Thymus (tissue), 11 donors: Measurements from ENCODE around the gene THAP7. TPM values are rescaled to one million over a fixed set of nuclear protein-coding genes. Genes with fewer than 3 reads are reported as not detected.
A peak's percentile ranks its signal among the peaks of the same experiment; 100 is the strongest.

Source experiments
- DNase-seq, 9 donors: peaks; one replicate each; pipeline ENCODE4 v3.0.0-alpha.2; 2013; ENCODE audit warnings: low spot score in 9 of 9, low read depth in 6 of 9, missing footprints in 1 of 9
- H3K27ac ChIP-seq, 2 donors: one replicate each; pipeline ENCODE4 v1.5.1; 2013; ENCODE audit warnings: control low read depth in 1 of 2, low read depth in 1 of 2, low read length in 1 of 2, mild to moderate bottlenecking in 1 of 2, moderate library complexity in 1 of 2
- H3K27me3 ChIP-seq, 2 donors: one replicate each; pipeline ENCODE4 v1.5.1; 2013; ENCODE audit warnings: low read length in 1 of 2; ENCODE audit not compliant: control insufficient read depth in 2 of 2, insufficient read depth in 1 of 2
- H3K36me3 ChIP-seq, 2 donors: one replicate each; pipeline ENCODE4 v1.5.1; 2013; ENCODE audit warnings: low read length in 1 of 2, mild to moderate bottlenecking in 1 of 2, moderate library complexity in 1 of 2; ENCODE audit not compliant: control insufficient read depth in 2 of 2, insufficient read depth in 2 of 2
- H3K4me1 ChIP-seq, 2 donors: one replicate each; pipeline ENCODE4 v1.5.1; 2013; ENCODE audit warnings: low read length in 2 of 2; ENCODE audit not compliant: control insufficient read depth in 2 of 2, insufficient read depth in 2 of 2
- H3K4me3 ChIP-seq, 2 donors: one replicate each; pipeline ENCODE4 v1.5.1; 2013; ENCODE audit warnings: low read length in 2 of 2, control low read depth in 1 of 2, mild to moderate bottlenecking in 1 of 2
- H3K9me3 ChIP-seq, 2 donors: one replicate each; pipeline ENCODE4 v1.5.1; 2013; ENCODE audit warnings: low read length in 1 of 2, mild to moderate bottlenecking in 1 of 2; ENCODE audit not compliant: control insufficient read depth in 2 of 2, insufficient read depth in 1 of 2
- WGBS: extraction: QIAGEN DNeasy Blood & Tissue Kit; methylation state at CpG from one replicate; pipeline ENCODE4 v1.1.7; 2013; 5-methylcytosine and 5-hydroxymethylcytosine counted together
- polyA plus RNA-seq: library from polyadenylated mRNA; stranded (reverse); fragments of 200-250 nt; gene quantifications from one replicate; pipeline ENCODE4 v1.2.3, GENCODE V29; 2013
- total RNA-seq: library from RNA; stranded (reverse); fragments of 120-200 nt; gene quantifications from one replicate; pipeline ENCODE4 v1.2.4, GENCODE V29; 2013
- donor health status: healthy.

Gene THAP7
- total and polyA plus RNA-seq, 2 donors: 26.2 to 40.3 TPM

- Histone ChIP-seq H3K9me3 (no peaks in the 10 kb centered on the region), H3K36me3 (no peaks in the 10 kb centered on the region), H3K27ac (no peak overlapping the region), H3K4me1 (peaks cover 0 to 6% of the 10 kb centered on the region in 2 donors), H3K27me3 (peaks cover 23 to 52% of the 10 kb centered on the region in 2 donors), H3K4me3 (no peak overlapping the region)
- WGBS: 79% methylated on average over 7 of the region's 7 CpGs
- DNase-seq: no peak
These were observed 33.5 kb downstream of the THAP7 start for GRCh38 chr22:20968281-20968977.

GRCh38 chr22:20967697-20968211 lies 34.2 kb downstream of the THAP7 start:
- Histone ChIP-seq H3K4me1 (peaks cover 0 to 6% of the 10 kb centered on the region in 2 donors), H3K9me3 (no peaks in the 10 kb centered on the region), H3K36me3 (no peaks in the 10 kb centered on the region), H3K27ac (no peak overlapping the region), H3K4me3 (no peak overlapping the region), H3K27me3 (peaks cover 23 to 55% of the 10 kb centered on the region in 2 donors)
- DNase-seq: no peak
- WGBS: 84% methylated on average over 19 of the region's 19 CpGs

- H3K4me3 ChIP-seq: no peak within 1 kb of the TSS
- peaks cover 23 to 59% of the 10 kb centered on the region in 2 donors for H3K27me3 ChIP-seq
- 94% methylated on average over 22 of the region's 22 CpGs for WGBS
- H3K9me3 ChIP-seq: no peaks in the 10 kb centered on the region
- no peak within 1 kb of the TSS for H3K27ac ChIP-seq
- H3K4me1 ChIP-seq: peaks cover 0 to 6% of the 10 kb centered on the region in 2 donors
- H3K36me3 ChIP-seq: no peaks in the 10 kb centered on the region
- DNase-seq: no peak
These were observed 34.8 kb downstream of the THAP7 start, which contains the start of gene AIFM3 for GRCh38 chr22:20966883-20967696. Gene AIFM3 (plus strand): TSS chr22:20967255. CDS start chr22:20967945, 690 bp downstream.

- 90% methylated on average over 13 of the region's 13 CpGs for WGBS
- DNase-seq: no peak
- H3K9me3 ChIP-seq: no peaks in the 10 kb centered on the region
- peaks cover 23 to 55% of the 10 kb centered on the region in 2 donors for H3K27me3 ChIP-seq
- H3K4me1 ChIP-seq: peaks cover 0 to 6% of the 10 kb centered on the region in 2 donors
- H3K4me3 ChIP-seq: no peak overlapping the region
- H3K36me3 ChIP-seq: no peaks in the 10 kb centered on the region
- no peak overlapping the region for H3K27ac ChIP-seq
These were observed 35.7 kb downstream of the THAP7 start for GRCh38 chr22:20965888-20966855.

DNA sequence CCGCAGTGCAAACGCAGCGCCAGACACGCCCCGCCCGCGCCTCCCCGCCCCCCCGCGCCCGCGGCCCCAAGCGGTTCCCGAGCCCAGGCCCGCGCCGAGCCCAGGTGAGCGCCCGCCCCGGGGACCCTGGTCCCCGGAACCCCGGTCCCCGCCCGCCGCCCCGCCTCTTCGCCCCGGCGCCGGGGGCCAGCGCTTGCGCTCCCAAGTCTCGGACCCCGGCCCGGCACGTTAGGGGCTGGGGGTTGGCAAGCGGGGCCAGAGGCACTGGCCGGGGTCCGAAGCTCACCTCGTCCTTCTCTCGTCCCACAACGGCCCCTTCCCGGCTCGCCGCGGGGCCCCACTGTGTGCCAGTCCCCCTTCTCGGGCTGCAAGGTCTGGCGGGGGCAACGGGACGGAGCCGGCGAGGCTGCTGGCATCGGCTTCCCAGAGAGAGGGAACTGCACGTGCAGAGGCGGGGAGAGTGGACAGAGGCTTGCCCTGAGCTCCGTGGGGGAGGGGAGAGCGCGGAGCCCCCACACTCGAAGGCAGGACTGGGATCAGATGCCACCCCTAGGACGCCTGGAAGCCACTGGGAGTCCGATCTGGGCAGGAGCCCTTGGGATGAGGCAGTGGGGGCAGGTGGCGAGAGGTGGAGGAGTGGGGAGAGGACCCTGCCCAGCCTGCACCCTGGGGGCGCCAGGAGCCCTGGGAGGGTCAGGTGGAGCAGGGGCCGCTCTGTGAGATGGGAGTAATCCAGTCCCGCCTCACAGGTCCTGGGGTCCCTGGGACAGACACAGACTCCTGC lies 36.6 kb downstream of the THAP7 start:
- Histone ChIP-seq H3K36me3 (no peaks in the 10 kb centered on the region), H3K4me3 (peak overlapping the region in 1 of 2 donors; percentile 33), H3K9me3 (no peaks in the 10 kb centered on the region), H3K27me3 (peaks cover 23 to 59% of the 10 kb centered on the region in 2 donors), H3K27ac (no peak overlapping the region), H3K4me1 (peaks cover 0 to 6% of the 10 kb centered on the region in 2 donors)
- 15% methylated on average over 61 of the region's 65 CpGs for WGBS
- DNase-seq: no peak

DNA sequence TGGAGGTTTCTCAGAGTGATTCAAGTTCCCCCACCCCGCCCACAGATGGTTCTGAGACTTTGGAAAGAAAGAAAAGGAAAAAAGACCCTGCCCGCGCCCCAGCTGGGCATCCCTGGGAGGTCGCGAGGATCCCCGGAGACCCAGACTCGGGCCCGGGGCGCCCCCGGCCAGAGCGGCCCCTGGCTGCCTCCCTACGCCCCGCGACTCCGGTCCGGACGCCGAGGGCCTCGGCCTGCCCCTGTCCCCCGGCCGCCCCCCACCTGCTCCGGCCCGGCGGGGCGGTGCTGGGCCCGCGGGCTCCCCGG lies 37.2 kb downstream of the THAP7 start:
- peaks cover 23 to 65% of the 10 kb centered on the region in 2 donors for H3K27me3 ChIP-seq
- H3K9me3 ChIP-seq: no peaks in the 10 kb centered on the region
- under 1% methylated on average over 28 of the region's 28 CpGs for WGBS
- peaks cover 0 to 6% of the 10 kb centered on the region in 2 donors for H3K4me1 ChIP-seq
- no peak for DNase-seq
- no peaks in the 10 kb centered on the region for H3K36me3 ChIP-seq
- H3K27ac ChIP-seq: no peak overlapping the region
- H3K4me3 ChIP-seq: peak overlapping the region in 1 of 2 donors; percentile 33

DNA sequence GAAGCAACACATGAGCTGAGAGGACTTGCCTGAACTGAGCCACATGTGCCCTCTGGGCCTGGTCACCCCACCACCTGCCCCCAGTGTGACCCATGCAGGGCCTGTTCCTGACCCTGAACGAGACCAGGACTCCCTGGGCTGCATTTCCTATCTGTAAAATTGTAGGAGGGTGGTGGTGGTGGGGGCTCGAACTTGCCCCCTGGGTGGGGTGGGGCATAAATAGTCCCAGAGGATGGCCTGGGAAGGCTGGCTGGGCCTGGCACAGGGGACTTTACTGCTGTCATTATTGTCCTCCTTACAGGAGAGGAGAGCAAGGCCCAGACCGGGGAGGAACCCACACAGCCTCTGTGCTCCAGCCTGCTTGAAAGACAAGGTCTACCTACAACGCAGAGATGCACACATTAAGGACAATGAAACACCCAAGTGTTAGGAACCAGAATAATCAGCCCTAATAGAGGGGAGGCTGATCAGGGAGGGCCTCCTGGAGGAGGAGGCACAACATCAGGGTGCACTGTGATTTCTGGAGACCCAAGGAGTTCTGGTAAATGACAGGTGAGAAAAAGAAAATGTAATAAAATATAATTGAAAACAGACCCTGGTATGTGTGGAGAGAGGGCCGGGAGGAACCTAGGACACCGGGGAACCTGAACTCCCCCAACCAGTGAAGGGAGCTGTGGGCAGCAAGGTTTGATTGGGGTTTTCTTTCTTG lies 37.7 kb downstream of the THAP7 start:
- no peak for DNase-seq
- WGBS: 65% methylated on average over 6 of the region's 6 CpGs

More for the DNA sequence above, 37.7 kb downstream of the THAP7 start:
- Histone ChIP-seq H3K4me1 (peaks cover 0 to 6% of the 10 kb centered on the region in 2 donors), H3K4me3 (peak overlapping the region in 1 of 2 donors; percentile 33), H3K9me3 (no peaks in the 10 kb centered on the region), H3K36me3 (no peaks in the 10 kb centered on the region), H3K27ac (no peak overlapping the region), H3K27me3 (peaks cover 23 to 68% of the 10 kb centered on the region in 2 donors)
